HepG2 (cell line): ENCODE results near the gene JPH3. TPM values are rescaled to one million over a fixed set of nuclear protein-coding genes. Genes with fewer than 3 reads are reported as not detected.

Source experiments
- BCLAF1 ChIP-seq: fragments of 450-650 bp; IDR thresholded peaks from 2 replicates; pipeline ENCODE4 v1.6.1; 2017; ENCODE audit warnings: mild to moderate bottlenecking
- CBX5 ChIP-seq: sonication (generic); formaldehyde crosslinking; IDR thresholded peaks from 2 replicates; pipeline ENCODE4 v1.4.0; 2020; ENCODE audit warnings: missing genetic modification reagents, borderline replicate concordance
- CREM ChIP-seq, 2 experiments: sonication (generic) in 1 of 2; formaldehyde crosslinking in 1 of 2; IDR thresholded peaks; 2 replicates each; pipeline versions ENCODE4 v1.4.0 to v1.6.1; 2016 to 2020; ENCODE audit warnings: antibody characterized with exemption in 1 of 2, mild to moderate bottlenecking in 1 of 2, missing genetic modification reagents in 1 of 2
- DMTF1 ChIP-seq: sonication (generic); formaldehyde crosslinking; IDR thresholded peaks from 2 replicates; pipeline ENCODE4 v1.4.0; 2020; ENCODE audit warnings: mild to moderate bottlenecking, missing genetic modification reagents
- FOXA1 ChIP-seq, 2 experiments: fragments of 450-650 bp in 1 of 2; sonication (generic) in 1 of 2; formaldehyde crosslinking in 1 of 2; IDR thresholded peaks; 2 replicates each; pipeline versions ENCODE4 v1.4.0 to v1.6.1; 2016 to 2020; ENCODE audit warnings: missing genetic modification reagents in 1 of 2
- GMEB1 ChIP-seq: sonication (generic); formaldehyde crosslinking; IDR thresholded peaks from 2 replicates; pipeline ENCODE4 v1.5.1; 2020; ENCODE audit warnings: missing genetic modification reagents, mild to moderate bottlenecking, borderline replicate concordance
- HHEX ChIP-seq: IDR thresholded peaks from 2 replicates; pipeline ENCODE4 v1.6.1; 2016; ENCODE audit warnings: control low read depth
- KDM6A ChIP-seq: IDR thresholded peaks from 2 replicates; pipeline ENCODE4 v1.6.1; 2016; ENCODE audit warnings: low read depth
- MAF1 ChIP-seq: sonication (generic); formaldehyde crosslinking; IDR thresholded peaks from 2 replicates; pipeline ENCODE4 v1.5.0; 2020; ENCODE audit warnings: missing genetic modification reagents, borderline replicate concordance
- MTF2 ChIP-seq: sonication (generic); formaldehyde crosslinking; IDR thresholded peaks from 2 replicates; pipeline ENCODE4 v1.5.0; 2020; ENCODE audit warnings: missing genetic modification reagents, borderline replicate concordance
- MXD4 ChIP-seq: IDR thresholded peaks from 2 replicates; pipeline ENCODE4 v1.6.1; 2016; ENCODE audit warnings: mild to moderate bottlenecking, missing biosample characterization, missing genetic modification reagents
- NCOR1 ChIP-seq: fragments of 200-600 bp; sonication (generic); IDR thresholded peaks from 2 replicates; pipeline ENCODE4 v1.7.0; 2017; ENCODE audit warnings: antibody characterized with exemption, low read length, borderline replicate concordance
- NRL ChIP-seq: sonication (generic); formaldehyde crosslinking; IDR thresholded peaks from 2 replicates; pipeline ENCODE4 v1.5.0; 2020; ENCODE audit warnings: missing genetic modification reagents, mild to moderate bottlenecking, moderate library complexity, borderline replicate concordance
- RFXANK ChIP-seq: IDR thresholded peaks from 2 replicates; pipeline ENCODE4 v1.6.1; 2016
- SOX6 ChIP-seq, 2 experiments: fragments of 450-650 bp in 1 of 2; sonication (generic) in 1 of 2; formaldehyde crosslinking in 1 of 2; IDR thresholded peaks; 2 replicates each; pipeline versions ENCODE4 v1.4.0 to v1.6.1; 2017 to 2020; ENCODE audit warnings: antibody characterized with exemption in 1 of 2, mild to moderate bottlenecking in 1 of 2, missing genetic modification reagents in 1 of 2
- TCF7 ChIP-seq: sonication (generic); IDR thresholded peaks from 2 replicates; pipeline ENCODE4 v1.6.1; 2016; ENCODE audit warnings: antibody characterized with exemption, low read depth
- THAP7 ChIP-seq: sonication (generic); formaldehyde crosslinking; IDR thresholded peaks from 2 replicates; pipeline ENCODE4 v1.8.1; 2023; ENCODE audit warnings: mild to moderate bottlenecking, missing genetic modification reagents
- ZBTB44 ChIP-seq: sonication (generic); formaldehyde crosslinking; IDR thresholded peaks from 2 replicates; pipeline ENCODE4 v1.4.0; 2020; ENCODE audit warnings: missing genetic modification reagents
- ZNF567 ChIP-seq: sonication (generic); formaldehyde crosslinking; IDR thresholded peaks from 2 replicates; pipeline ENCODE4 v1.8.1; 2023; ENCODE audit warnings: mild to moderate bottlenecking, missing genetic modification reagents, borderline replicate concordance
- ZNF772 ChIP-seq: sonication (generic); formaldehyde crosslinking; IDR thresholded peaks from 2 replicates; pipeline ENCODE4 v1.5.0; 2020; ENCODE audit warnings: mild to moderate bottlenecking, missing genetic modification reagents
- ZNF879 ChIP-seq: sonication (generic); formaldehyde crosslinking; IDR thresholded peaks from 2 replicates; pipeline ENCODE4 v1.8.1; 2023; ENCODE audit warnings: missing genetic modification reagents
- polyA plus RNA-seq, 8 experiments: library from polyadenylated mRNA; depleted of rRNA in 3 of 8; stranded (reverse) in 7 of 8; unstranded in 1 of 8; fragments of >200 nt; fragmentation: Illumina TruSeq in 4 of 8; extraction: Trizol in 4 of 8; gene quantifications; 2 replicates each; pipeline versions ENCODE4 v1.2.1 to v1.2.3, GENCODE V29; 2011 to 2016; ENCODE audit warnings: low read depth in 4 of 8, missing spikeins in 1 of 8, mixed read lengths in 1 of 8; ENCODE audit not compliant: insufficient read depth in 1 of 8
- total RNA-seq, 5 experiments: library from RNA; depleted of rRNA; stranded (reverse); fragments of >200 nt; fragmentation: Illumina TruSeq; extraction: Trizol; gene quantifications; 2 replicates each; pipeline ENCODE4 v1.2.3, GENCODE V29; 2016; ENCODE audit warnings: low read depth in 1 of 5

JPH3 gene
- total and polyA plus RNA-seq, 2 of the 13 experiments (the other 11 are each of a cell fraction or from before 2014, with no cell fraction given): not detected

- 0 out of 2 replicates have a peak, but pooled peaks have one; percentile 22 for TF ChIP-seq CBX5
- no peak for TF ChIP-seq TCF7
- no peak for TF ChIP-seq HHEX (CRISPR knock-in tag)
- TF ChIP-seq NCOR1: no peak
- TF ChIP-seq MXD4: no peak
- no peak for TF ChIP-seq KDM6A (CRISPR knock-in tag)
- no peak for TF ChIP-seq DMTF1
- TF ChIP-seq ZNF772 (CRISPR knock-in tag): no peak; the same call in none of the 2 replicates
- TF ChIP-seq CREM (IDR thresholded peaks at IDR 0.05): no peak
- TF ChIP-seq CREM (CRISPR knock-in tag; IDR thresholded peaks at IDR 0.05): no peak
- TF ChIP-seq MTF2: no peak; the same call in 1 of the 2 replicates
- no peak for TF ChIP-seq RFXANK (CRISPR knock-in tag)
- no peak for TF ChIP-seq SOX6 (IDR thresholded peaks at IDR 0.05)
- peak; percentile 32 for TF ChIP-seq SOX6 (CRISPR knock-in tag; IDR thresholded peaks at IDR 0.05)
- no peak for TF ChIP-seq MAF1 (CRISPR knock-in tag)
- TF ChIP-seq ZNF567 (CRISPR knock-in tag): no peak
- TF ChIP-seq GMEB1 (CRISPR knock-in tag): no peak
- TF ChIP-seq THAP7 (CRISPR knock-in tag): no peak
- TF ChIP-seq BCLAF1: no peak
- no peak for TF ChIP-seq ZBTB44 (CRISPR knock-in tag)
- TF ChIP-seq ZNF879: no peak
- TF ChIP-seq FOXA1 (IDR thresholded peaks at IDR 0.05): no peak
- TF ChIP-seq FOXA1 (CRISPR knock-in tag; IDR thresholded peaks at IDR 0.05): no peak
- no peak for TF ChIP-seq NRL (CRISPR knock-in tag)
These were observed 33.3 kb downstream of the JPH3 start (continued) for GRCh38 chr16:87635541-87636049.
